Naive B cell (primary cell): Measurements from ENCODE around the gene POT1. TPM values are rescaled to one million over a fixed set of nuclear protein-coding genes. Genes with fewer than 3 reads are reported as not detected.

Experiments
- ATAC-seq, 2 donors: fragments of 150-1000 bp; cut with Tn5 transposase; 2 replicates each; pipeline ENCODE4 v1.10.0; 2021; ENCODE audit warnings: low read depth in 2 of 2, mild to moderate bottlenecking in 2 of 2, moderate library complexity in 2 of 2
- DNase-seq: peaks from one replicate; pipeline ENCODE4 v3.0.0; 2022
- H3K27ac Mint-ChIP-seq, 6 donors: one replicate each; pipeline ENCODE4 v1.8.0; 2020 to 2022; ENCODE audit warnings: mild to moderate bottlenecking in 6 of 6, mixed read lengths in 6 of 6, moderate library complexity in 5 of 6, inconsistent platforms in 2 of 6
- H3K27me3 Mint-ChIP-seq, 3 donors: one replicate each; pipeline ENCODE4 v1.8.0; 2021 to 2022; ENCODE audit warnings: mixed read lengths in 3 of 3, mild to moderate bottlenecking in 1 of 3
- H3K36me3 Mint-ChIP-seq, 2 donors: one replicate each; pipeline ENCODE4 v1.8.0; 2020 to 2022; ENCODE audit warnings: mixed read lengths in 2 of 2, inconsistent platforms in 1 of 2, mild to moderate bottlenecking in 1 of 2
- H3K4me1 Mint-ChIP-seq, 3 donors: one replicate each; pipeline ENCODE4 v1.8.0; 2020 to 2022; ENCODE audit warnings: mixed read lengths in 3 of 3, inconsistent platforms in 1 of 3, mild to moderate bottlenecking in 1 of 3, moderate library complexity in 1 of 3
- H3K4me3 Mint-ChIP-seq, 8 donors: one replicate each; pipeline ENCODE4 v1.8.0; 2020 to 2022; ENCODE audit warnings: mild to moderate bottlenecking in 8 of 8, mixed read lengths in 8 of 8, moderate library complexity in 8 of 8, inconsistent platforms in 2 of 8
- H3K9me3 Mint-ChIP-seq, 7 donors: one replicate each; pipeline ENCODE4 v1.8.0; 2020 to 2022; ENCODE audit warnings: mixed read lengths in 7 of 7, mild to moderate bottlenecking in 5 of 7, inconsistent platforms in 2 of 7, moderate library complexity in 1 of 7
- polyA plus RNA-seq, 6 donors: library from polyadenylated mRNA; unstranded; fragments of 300-500 nt; fragmentation: Illumina TruSeq; gene quantifications; one replicate each; pipeline ENCODE4 v1.2.3, GENCODE V29; 2021; ENCODE audit warnings: low read depth in 6 of 6

Gene POT1
- polyA plus RNA-seq, 6 donors from 2014 or later, result 16.5 to 28.2 (median 19.6) TPM

GRCh38 chr7:124930655-124931597 is 1.3 kb upstream of the POT1 start:
- Mint-ChIP-seq H3K27me3 (no peaks in the 10 kb centered on the region), H3K4me1 (peaks cover 24 to 36% (median 25%) of the 10 kb centered on the region in 3 donors), H3K36me3 (peaks cover 1 to 11% of the 10 kb centered on the region in 2 donors), H3K9me3 (peaks cover 0 to 1% (median 0%) of the 10 kb centered on the region in 7 donors), H3K4me3 (peak overlapping the region in 6 of 8 donors; percentile 8 to 97 (median 66)), H3K27ac (peak overlapping the region in 4 of 6 donors; percentile 8 to 93 (median 40))
- ATAC-seq (no peak), DNase-seq (no peak)

DNA sequence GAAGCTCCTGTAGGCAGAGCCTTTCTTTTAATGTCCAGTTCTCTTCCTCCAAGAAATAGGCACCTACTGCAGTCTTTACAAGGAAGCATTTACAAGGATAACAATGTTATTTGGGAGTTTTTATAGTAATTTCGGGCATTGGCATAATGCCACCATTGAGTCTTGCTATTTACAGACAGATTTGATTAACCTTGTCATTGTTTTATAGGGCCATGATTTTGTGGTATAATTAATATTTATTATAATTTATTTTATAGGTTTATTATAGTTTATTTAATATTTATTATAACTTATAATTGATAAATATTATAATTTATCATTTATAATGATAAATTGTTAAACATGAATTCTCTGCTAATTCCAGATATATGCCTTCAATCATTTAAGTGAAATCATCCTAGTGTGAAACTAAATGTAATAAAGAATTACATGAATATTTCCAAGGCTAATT is 573 bp upstream of the POT1 start:
- Mint-ChIP-seq H3K36me3 (peaks cover 8 to 17% of the 10 kb centered on the region in 2 donors), H3K27ac (peak overlapping the region; percentile 95 to 99 (median 97)), H3K4me3 (peak overlapping the region; percentile 93 to 99 (median 96)), H3K27me3 (no peaks in the 10 kb centered on the region), H3K4me1 (peaks cover 28 to 36% (median 31%) of the 10 kb centered on the region in 3 donors), H3K9me3 (peaks cover 0 to 1% (median 0%) of the 10 kb centered on the region in 7 donors)
- DNase-seq (no peak), ATAC-seq (no peak)

DNA sequence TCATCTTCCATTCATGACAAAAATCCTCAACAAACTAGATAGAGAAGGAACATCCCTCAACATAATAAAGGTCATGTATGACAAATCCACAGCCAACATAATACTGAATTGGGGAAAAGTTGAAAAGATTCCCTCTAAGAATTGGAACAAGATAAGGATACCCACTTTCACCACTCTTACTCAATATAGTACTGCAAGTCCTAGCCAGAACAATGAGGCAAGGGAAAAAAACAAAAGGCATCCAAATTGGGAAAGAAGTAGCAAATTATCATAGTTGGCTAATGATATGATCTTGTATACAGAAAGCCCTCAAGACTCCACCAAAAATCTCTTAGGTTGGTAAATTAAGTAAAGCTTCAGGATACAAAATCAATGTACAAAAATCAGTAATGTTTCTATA is 4.7 kb downstream of the POT1 start:
- H3K36me3 Mint-ChIP-seq, result peaks cover 19 to 20% of the 10 kb centered on the region in 2 donors
- H3K27me3 Mint-ChIP-seq, result no peaks in the 10 kb centered on the region
- H3K27ac Mint-ChIP-seq, result no peak overlapping the region
- ATAC-seq (no peak), DNase-seq (no peak)
- no peak overlapping the region for H3K4me3 Mint-ChIP-seq
- peaks cover 0 to 1% (median 0%) of the 10 kb centered on the region in 7 donors for H3K9me3 Mint-ChIP-seq
- H3K4me1 Mint-ChIP-seq, result peaks cover 41 to 57% (median 49%) of the 10 kb centered on the region in 3 donors

DNA sequence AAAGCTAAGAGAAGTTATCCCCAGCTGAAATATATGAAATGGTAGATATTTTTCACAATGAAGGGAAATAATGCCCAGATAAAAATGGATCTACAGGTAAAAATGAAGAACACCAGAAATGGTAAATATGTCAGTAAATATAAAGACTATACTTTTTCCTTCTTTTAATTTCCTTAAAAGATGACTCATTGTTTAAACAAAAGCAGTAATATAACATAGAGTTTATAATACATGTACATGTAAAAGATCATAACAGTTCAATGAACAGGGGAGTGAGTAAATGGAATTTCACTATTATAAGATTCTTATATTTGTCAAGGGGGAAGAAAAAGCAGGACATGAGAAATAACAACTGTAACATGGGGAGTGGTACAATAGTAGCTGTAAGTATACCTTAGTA is 7.4 kb downstream of the POT1 start:
- peaks cover 8 to 20% of the 10 kb centered on the region in 2 donors for H3K36me3 Mint-ChIP-seq
- H3K4me3 Mint-ChIP-seq, result no peak overlapping the region
- ATAC-seq (no peak), DNase-seq (no peak)
- H3K4me1 Mint-ChIP-seq, result peaks cover 25 to 38% (median 31%) of the 10 kb centered on the region in 3 donors
- no peaks in the 10 kb centered on the region for H3K27me3 Mint-ChIP-seq
- no peaks in the 10 kb centered on the region for H3K9me3 Mint-ChIP-seq
- peak overlapping the region in 1 of 6 donors; percentile 58 for H3K27ac Mint-ChIP-seq

GRCh38 chr7:124919841-124920240 is 9.8 kb downstream of the POT1 start:
- H3K4me1 Mint-ChIP-seq, result peaks cover 17 to 28% (median 21%) of the 10 kb centered on the region in 3 donors
- H3K4me3 Mint-ChIP-seq, result no peak overlapping the region
- no peak overlapping the region for H3K27ac Mint-ChIP-seq
- ATAC-seq (no peak), DNase-seq (no peak)
- H3K9me3 Mint-ChIP-seq, result no peaks in the 10 kb centered on the region
- no peaks in the 10 kb centered on the region for H3K27me3 Mint-ChIP-seq
- H3K36me3 Mint-ChIP-seq, result peaks cover 6 to 12% of the 10 kb centered on the region in 2 donors

DNA sequence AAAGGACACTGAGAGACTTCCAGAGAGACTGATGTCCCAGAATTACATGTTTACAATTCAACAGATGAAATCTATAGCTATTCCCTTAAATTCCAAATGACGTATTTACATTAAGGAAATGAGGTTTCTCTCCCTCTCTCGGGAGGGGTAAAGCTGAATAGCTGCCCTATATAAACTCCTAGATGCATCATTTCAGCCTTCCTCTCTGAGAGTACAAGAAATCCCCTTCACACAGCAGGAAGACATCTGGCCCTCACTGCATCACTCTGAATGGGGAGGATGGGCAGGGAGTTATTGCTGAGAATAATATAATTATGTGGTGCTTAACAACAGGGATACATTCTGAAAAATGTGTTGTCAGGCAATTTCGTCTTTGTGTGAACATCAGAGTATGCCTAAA is 11.0 kb downstream of the POT1 start:
- H3K4me1 Mint-ChIP-seq, result peaks cover 8 to 19% (median 10%) of the 10 kb centered on the region in 3 donors
- H3K4me3 Mint-ChIP-seq, result no peak overlapping the region
- H3K27ac Mint-ChIP-seq, result no peak overlapping the region
- H3K36me3 Mint-ChIP-seq, result peaks cover under 1 to 7% of the 10 kb centered on the region in 2 donors
- H3K27me3 Mint-ChIP-seq, result no peaks in the 10 kb centered on the region
- no peaks in the 10 kb centered on the region for H3K9me3 Mint-ChIP-seq
- ATAC-seq, result no peak
- DNase-seq, result no peak

DNA sequence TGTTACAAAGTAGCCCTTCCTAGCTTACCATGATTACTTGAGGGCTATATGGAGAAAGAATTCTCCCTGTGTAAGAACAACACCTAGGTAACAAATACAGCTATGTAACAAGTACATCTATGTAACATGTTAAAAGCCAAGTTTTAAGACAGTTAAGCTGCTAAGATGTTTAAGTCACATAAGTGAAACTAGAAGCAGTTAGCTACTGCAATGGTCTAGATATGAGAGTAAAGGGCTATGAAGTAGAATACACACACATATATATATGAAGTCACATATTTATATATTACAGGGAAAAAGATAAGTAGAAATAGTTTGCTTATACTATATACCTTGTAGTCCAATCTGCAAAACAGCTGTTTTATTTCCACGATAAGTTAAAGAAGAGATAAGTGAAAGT is 14.4 kb downstream of the POT1 start:
- H3K9me3 Mint-ChIP-seq, result no peaks in the 10 kb centered on the region
- no peak for DNase-seq
- H3K27ac Mint-ChIP-seq, result no peak overlapping the region
- peaks cover 0 to 4% (median 0%) of the 10 kb centered on the region in 3 donors for H3K4me1 Mint-ChIP-seq
- no peaks in the 10 kb centered on the region for H3K27me3 Mint-ChIP-seq
- no peak overlapping the region for H3K4me3 Mint-ChIP-seq
- no peak for ATAC-seq
- H3K36me3 Mint-ChIP-seq, result peaks cover 0 to 15% of the 10 kb centered on the region in 2 donors

- no peak for DNase-seq
- H3K4me3 Mint-ChIP-seq, result no peak overlapping the region
Observed at GRCh38 chr7:124914298-124914697, 15.3 kb downstream of the POT1 start.

DNA sequence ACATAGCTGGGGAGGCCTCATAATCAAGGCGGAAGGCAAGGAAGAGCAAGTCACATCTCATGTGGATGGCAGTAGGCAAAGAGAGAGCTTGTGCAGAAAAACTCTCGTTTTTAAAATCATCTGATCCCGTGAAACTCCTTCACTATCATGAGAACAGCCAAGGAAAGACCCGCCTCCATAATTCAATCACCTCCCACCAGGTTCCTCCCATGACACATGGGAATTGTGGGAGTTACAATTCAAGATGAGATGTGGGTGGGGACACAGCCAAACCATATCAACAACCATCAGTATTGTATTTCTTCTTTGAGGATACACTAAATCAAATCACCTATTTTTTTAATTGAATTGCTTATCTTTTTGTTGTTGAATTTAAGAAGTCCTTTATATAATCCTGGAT is 16.7 kb downstream of the POT1 start:
- H3K27ac Mint-ChIP-seq, result no peak overlapping the region
- no peaks in the 10 kb centered on the region for H3K9me3 Mint-ChIP-seq
- peaks cover 0 to 4% (median 0%) of the 10 kb centered on the region in 3 donors for H3K4me1 Mint-ChIP-seq
- H3K27me3 Mint-ChIP-seq, result no peaks in the 10 kb centered on the region
- H3K4me3 Mint-ChIP-seq, result no peak overlapping the region
- DNase-seq (no peak), ATAC-seq (no peak)
- H3K36me3 Mint-ChIP-seq, result peaks cover 0 to 15% of the 10 kb centered on the region in 2 donors

More at GRCh38 chr7:124914298-124914697, 15.3 kb downstream of the POT1 start:
- H3K4me1 Mint-ChIP-seq, result peaks cover 0 to 4% (median 0%) of the 10 kb centered on the region in 3 donors
- no peak overlapping the region for H3K27ac Mint-ChIP-seq
- peaks cover 0 to 15% of the 10 kb centered on the region in 2 donors for H3K36me3 Mint-ChIP-seq
- no peak for ATAC-seq
- no peaks in the 10 kb centered on the region for H3K9me3 Mint-ChIP-seq
- H3K27me3 Mint-ChIP-seq, result no peaks in the 10 kb centered on the region

DNA sequence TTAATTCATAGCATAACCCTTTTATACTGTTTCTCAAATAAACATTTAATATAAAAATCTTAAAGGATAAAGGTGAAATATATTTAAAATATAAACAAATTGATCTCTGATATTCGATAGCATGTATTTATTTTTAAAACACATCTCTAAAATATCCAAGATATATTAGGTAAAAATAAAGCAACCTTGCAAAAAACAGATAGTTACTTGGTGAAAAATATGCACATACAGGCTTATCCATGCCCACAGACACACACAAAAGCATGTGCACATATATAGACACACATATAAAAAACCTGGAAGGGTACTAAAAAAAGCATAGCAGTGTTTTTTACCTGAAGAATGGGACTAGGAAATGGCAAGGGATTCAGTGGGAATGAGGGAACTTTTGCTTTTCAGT is 19.8 kb downstream of the POT1 start:
- H3K9me3 Mint-ChIP-seq, result peaks cover 0 to 9% (median 0%) of the 10 kb centered on the region in 7 donors
- no peak overlapping the region for H3K4me3 Mint-ChIP-seq
- peaks cover 4 to 10% (median 8%) of the 10 kb centered on the region in 3 donors for H3K4me1 Mint-ChIP-seq
- ATAC-seq (no peak), DNase-seq (no peak)
- peaks cover 0 to 8% of the 10 kb centered on the region in 2 donors for H3K36me3 Mint-ChIP-seq
- no peak overlapping the region for H3K27ac Mint-ChIP-seq
- no peaks in the 10 kb centered on the region for H3K27me3 Mint-ChIP-seq

GRCh38 chr7:124908259-124908658 is 21.4 kb downstream of the POT1 start:
- ATAC-seq (no peak), DNase-seq (no peak)
- no peaks in the 10 kb centered on the region for H3K27me3 Mint-ChIP-seq
- H3K27ac Mint-ChIP-seq, result no peak overlapping the region
- peaks cover 12 to 24% (median 17%) of the 10 kb centered on the region in 3 donors for H3K4me1 Mint-ChIP-seq
- H3K9me3 Mint-ChIP-seq, result peaks cover 0 to 9% (median 0%) of the 10 kb centered on the region in 7 donors
- no peak overlapping the region for H3K4me3 Mint-ChIP-seq
- H3K36me3 Mint-ChIP-seq, result peaks cover 5 to 7% of the 10 kb centered on the region in 2 donors

DNA sequence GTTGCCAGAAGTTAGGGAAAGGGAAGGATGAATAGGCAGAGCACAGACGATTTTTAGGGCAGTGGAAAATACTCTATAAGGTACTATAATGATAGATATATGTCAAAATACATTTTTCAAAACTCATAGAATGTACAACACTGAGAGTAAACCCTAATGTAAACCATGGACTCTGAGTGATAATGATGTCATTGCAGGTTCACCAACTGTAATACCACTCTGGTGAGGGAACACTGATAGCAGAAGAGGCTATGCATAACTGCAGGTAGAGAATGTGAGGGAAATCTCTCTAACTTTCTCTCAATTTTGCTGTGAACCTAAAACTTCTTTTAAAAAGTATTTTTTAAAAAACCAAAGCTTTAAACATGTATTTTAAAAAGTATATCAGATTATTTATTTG is 22.1 kb downstream of the POT1 start:
- Mint-ChIP-seq H3K27ac (no peak overlapping the region), H3K4me1 (peaks cover 13 to 25% (median 17%) of the 10 kb centered on the region in 3 donors), H3K9me3 (peaks cover 0 to 9% (median 0%) of the 10 kb centered on the region in 7 donors), H3K27me3 (no peaks in the 10 kb centered on the region), H3K36me3 (peaks cover 4 to 8% of the 10 kb centered on the region in 2 donors), H3K4me3 (no peak overlapping the region)
- ATAC-seq (no peak), DNase-seq (no peak)

DNA sequence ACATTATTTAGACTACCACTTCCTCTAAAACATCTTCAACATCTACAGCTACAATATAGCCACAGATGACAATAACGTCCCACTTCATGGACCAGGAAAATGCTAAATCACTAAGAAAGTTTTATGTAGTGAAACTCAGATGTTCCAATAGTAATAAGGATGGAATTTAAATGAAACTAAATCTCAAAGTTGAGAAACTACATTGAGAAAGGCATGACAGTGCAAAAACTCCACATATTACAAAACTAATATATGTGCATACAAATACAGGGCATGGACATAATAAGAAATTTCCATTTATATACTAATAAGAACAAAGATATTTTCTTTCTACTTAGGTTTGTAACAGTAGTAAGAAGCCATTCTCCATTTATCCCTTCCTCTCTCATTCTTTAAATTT is 31.1 kb downstream of the POT1 start:
- no peak for ATAC-seq
- H3K9me3 Mint-ChIP-seq, result peaks cover 0 to 6% (median 0%) of the 10 kb centered on the region in 7 donors
- no peak overlapping the region for H3K4me3 Mint-ChIP-seq
- no peaks in the 10 kb centered on the region for H3K27me3 Mint-ChIP-seq
- H3K4me1 Mint-ChIP-seq, result peaks cover 0 to 9% (median 5%) of the 10 kb centered on the region in 3 donors
- H3K27ac Mint-ChIP-seq, result peak overlapping the region in 1 of 6 donors; percentile 30
- no peak for DNase-seq
- peaks cover 32 to 37% of the 10 kb centered on the region in 2 donors for H3K36me3 Mint-ChIP-seq

- no peak overlapping the region for H3K27ac Mint-ChIP-seq
- ATAC-seq (no peak), DNase-seq (no peak)
- no peak overlapping the region for H3K4me3 Mint-ChIP-seq
- no peaks in the 10 kb centered on the region for H3K9me3 Mint-ChIP-seq
- H3K4me1 Mint-ChIP-seq, result peaks cover 0 to 3% (median 0%) of the 10 kb centered on the region in 3 donors
- H3K27me3 Mint-ChIP-seq, result no peaks in the 10 kb centered on the region
- H3K36me3 Mint-ChIP-seq, result peaks cover 29 to 33% of the 10 kb centered on the region in 2 donors
Observed at GRCh38 chr7:124896001-124896400, 33.6 kb downstream of the POT1 start.
